GM19395 (cell line): ENCODE data around the gene ERBIN.
A peak's percentile ranks its signal among the peaks of the same experiment; 100 is the strongest.
"Not testable (repeated sequence)": the region's sequence is repeated elsewhere in the genome, so short reads cannot be mapped to it uniquely, and the experiment has no call there.

ENCODE experiments used
- ATAC-seq: cut with Tn5 transposase; IDR thresholded peaks from one replicate; pipeline ENCODE4 v1.9.1; 2021; ENCODE audit warnings: mild to moderate bottlenecking, moderate library complexity; ENCODE audit not compliant: unreplicated experiment

ERBIN gene

DNA sequence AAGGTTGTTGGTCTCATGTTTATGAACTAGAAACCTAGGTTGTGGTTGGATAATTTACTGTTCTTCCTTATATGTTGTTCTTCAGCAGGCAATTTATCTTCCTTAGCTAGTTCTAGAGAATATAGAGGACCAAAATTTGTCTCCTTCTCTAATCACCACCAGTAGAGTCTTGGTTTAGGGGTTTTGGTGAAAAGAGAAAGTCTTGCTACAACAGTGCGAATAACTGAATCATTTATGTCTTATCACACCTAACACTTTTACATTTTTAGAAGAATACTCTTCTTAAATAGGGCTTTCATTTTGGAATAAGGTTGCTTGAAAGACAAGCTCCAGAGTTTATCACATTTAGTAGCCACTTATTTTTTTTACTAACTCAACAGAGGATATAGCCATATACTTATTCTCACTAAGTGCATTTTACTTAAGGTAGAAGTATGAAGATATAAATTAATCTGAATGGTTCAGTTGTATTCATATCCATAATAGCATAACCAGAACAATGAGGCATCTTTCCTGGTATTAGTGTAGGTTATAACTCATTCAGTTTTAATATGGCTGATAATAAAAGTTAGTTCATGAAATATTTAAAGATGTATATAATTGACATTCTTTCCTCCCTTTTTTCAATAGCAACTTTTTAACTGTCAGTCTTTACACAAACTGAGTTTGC is 67.9 kb downstream of the ERBIN start:
- ATAC-seq, result no peak

DNA sequence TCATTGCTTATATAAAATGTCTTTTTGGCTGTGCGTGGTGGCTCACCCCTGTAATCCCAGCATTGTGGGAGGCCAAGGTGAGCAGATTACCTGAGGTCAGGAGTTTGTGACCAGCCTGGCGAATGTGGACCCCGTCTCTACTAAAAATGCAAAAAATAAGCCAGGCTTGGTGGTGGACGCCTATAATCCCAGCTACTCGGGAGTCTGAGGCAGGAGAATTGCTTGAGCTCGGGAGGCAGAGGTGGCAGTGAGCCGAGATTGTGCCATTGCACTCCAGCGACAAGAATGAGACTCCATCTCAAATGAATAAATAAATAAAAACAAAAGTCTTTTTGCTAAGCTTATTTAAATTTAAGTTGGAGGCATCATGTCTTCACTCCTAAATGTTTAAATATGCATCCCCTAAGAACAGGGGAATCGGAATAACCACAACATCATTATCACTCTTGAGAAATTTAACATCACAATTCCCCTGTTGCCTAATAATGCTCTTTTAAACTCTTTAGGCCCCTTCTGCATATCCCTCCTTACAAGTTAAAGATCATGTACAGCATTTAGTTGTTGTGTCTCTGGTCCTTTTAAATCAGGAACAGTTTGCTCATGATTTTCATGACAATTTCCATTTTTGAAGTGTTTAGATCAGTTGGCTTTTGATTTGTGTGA is 72.8 kb downstream of the ERBIN start:
- ATAC-seq, result no peak

DNA sequence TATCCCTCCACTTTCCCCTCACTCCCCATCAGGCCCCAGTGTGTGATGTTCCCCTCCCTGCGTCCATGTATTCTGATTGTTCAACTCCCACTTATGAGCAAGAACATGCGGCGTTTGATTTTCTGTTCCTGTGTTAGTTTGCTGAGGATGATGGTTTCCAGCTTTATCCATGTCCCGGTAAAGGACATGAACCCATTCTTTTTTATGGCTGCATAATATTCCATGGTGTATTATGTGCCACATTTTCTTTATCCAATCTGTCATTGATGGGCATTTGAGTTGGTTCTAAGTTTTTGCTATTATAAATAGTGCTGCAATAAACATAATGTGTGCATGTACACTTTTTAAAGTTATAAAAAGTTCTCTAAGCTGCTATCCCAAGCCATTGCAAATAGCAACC is 75.6 kb downstream of the ERBIN start:
- no peak for ATAC-seq

DNA sequence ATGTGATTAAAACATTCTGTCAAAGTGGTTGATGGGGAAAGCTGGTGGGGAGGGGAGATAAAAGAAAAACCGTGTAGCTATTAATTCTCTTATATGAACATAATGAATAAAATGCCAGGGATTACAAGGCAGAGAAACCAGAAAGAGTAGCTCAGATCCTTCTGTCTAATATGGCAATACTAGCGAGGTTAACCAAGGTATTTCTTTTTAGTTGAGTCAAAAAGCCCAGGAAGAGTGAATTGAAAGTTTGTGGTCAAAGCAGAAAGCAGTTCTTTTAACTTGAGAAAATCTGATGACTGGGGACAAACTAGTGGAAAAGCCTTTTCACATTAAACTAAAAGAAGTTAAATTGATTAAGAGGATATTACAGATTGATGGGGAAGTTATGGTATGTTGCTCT is 76.0 kb downstream of the ERBIN start:
- no peak for ATAC-seq

DNA sequence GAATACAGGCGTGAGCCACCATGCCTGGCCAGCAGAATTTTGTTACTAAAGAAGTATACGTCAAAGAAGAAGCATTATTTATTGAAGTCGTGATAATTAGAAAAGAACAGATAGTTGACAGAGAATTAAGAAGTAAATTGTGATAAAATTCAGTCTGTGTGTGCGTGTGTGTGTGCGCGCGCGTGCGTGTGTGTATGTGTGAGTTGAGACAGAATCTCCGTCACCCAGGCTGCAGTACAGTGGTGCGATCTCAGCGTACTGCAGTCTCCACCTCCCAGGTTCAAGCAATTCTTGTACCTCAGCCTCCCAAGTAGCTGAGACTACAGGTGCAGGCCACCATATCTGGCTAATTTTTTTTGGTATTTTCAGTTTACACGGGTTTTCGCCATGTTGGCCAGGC is 77.8 kb downstream of the ERBIN start:
- ATAC-seq, result no peak

DNA sequence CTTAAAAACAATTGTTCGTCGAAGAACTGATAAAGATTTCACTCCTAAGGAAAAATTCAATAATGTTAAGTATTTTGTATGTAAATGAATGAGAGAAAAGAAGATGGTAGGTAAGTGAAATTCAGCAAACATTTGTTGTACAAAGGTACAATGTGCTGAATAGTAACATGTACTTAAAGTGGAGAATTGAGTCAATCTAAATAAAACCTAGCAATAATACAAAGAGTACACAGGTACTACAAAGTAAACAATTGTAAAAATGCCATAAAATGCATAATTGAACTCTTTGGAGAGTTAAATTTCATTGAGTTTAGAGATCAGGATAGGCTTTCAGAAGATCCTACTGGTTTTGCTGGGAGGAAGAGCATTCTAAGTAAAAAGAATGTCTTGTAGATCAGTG is 82.9 kb downstream of the ERBIN start:
- ATAC-seq, result no peak

DNA sequence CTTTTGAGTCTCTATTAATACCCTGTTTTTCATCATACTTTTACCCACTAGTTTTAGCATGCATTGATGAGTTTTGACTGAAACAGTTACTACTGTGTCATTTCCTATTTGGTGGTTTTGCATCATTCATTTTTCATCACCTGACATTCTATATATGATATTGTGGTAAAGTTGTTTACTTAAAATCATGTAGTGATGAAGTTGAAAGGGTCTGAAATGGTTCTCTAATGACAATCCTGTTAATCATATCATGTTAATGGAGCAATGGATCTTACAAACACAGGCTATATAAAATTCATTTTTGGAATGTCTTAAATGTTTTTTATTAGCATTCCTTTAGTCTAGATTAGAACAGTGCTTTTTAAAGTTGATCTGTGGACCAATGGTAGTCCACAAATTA is 84.1 kb downstream of the ERBIN start:
- no peak for ATAC-seq

DNA sequence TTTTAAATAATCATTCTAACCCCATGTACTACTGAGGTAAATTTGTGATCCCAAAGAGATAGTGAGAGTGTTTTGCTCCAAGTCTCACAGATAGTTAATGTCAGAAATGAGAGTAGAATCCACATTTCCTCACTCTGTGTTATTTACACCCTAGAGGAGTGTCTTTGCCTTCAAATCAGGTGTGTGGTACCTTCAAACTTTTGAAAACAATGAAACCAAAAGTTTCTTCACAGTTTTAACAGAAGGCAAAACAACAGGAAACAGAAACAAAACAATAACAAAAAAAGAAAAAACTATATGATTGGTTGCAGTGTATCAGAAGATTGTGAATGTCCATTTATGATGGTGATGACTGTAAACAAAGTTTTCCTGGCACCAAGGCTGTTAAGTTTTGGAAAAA is 85.9 kb downstream of the ERBIN start:
- ATAC-seq, result peak; percentile 62

DNA sequence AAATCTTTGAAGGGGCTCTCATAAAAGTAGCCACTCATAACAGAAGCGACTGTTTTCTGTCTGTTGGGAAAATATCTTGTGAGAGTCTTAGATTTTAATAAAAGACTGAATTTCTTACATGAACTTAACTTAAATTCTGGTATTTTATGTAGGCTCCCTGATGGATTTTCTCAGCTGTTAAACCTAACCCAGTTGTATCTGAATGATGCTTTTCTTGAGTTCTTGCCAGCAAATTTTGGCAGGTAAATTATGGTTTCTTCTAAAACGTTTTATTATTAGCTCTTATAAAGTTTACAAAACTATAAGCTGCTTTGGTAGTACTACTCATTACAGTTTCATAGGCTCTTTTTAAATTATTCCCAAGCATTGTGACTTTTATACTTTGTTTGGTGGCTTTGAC is 87.0 kb downstream of the ERBIN start:
- no peak for ATAC-seq

DNA sequence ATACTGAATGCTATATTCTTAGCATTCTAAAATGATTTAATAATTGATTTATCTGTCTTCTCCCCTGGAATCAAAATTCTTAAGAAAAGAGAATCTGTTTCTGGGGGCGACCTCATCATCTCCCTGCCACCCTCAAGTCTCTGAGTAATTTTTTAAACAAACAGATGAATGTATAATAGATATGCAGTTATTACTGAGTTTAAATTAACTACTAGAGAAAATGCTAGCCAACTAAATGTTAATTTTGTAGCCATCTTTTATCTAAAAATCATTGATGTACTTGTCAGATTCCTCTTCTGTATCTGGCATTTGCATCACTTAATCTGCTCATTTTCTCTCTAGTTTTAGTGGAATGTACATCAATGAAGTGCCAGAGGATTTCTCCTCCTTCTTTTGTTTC is 87.5 kb downstream of the ERBIN start:
- ATAC-seq, result no peak

DNA sequence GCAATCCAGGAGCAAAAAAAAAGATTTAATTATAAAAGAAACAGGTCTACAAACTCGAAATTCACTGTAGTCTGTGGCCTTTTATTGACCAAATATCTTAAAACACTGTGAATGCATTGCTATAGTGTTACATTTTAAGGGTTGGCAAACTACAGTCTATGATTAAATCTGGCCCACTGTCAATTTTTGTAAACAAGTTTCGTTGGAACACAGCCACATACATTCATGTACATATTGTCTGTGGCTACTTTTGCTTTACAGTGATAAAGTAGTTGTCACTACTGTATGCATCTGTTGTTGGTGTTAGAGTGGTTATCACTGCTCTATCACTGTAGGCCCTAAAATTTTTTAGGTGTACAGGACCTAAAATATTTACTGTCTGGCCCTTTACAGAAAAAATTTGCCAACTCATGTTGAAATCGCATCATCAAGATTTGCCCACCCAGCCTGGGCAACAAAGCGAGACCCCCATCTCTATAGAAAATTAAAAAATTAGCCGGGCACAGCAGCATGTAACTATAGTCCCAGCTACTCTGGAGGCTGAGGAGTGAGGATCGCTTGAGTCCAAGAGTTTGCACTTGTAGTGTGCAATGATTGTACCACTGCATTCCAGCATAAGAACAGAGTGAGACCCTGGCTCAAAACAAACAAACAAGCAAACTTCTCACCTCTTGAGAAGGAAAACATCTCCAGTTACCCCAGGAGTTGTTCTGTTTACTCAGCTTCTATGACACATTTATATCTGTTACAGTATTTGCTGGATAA is 89.0 kb downstream of the ERBIN start:
- no peak for ATAC-seq

DNA sequence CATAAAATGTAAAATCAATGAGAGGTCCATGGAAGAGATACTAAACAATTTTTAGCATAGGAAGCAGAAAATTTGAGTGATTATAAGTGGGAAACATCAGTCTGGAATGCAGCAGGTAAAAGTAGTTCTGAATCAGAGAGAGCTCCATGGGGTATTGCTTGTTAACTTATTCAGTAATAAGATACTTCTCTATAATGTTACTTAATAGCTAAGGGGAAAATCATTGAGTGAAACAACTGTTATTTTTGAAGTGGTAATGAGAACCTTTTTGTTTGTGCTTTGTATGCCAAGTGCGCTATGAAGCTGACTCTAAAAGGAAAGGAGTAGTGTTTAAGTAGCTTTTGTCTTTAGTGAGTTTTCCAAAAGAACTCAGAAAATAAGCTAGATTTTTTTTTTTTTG is 95.2 kb downstream of the ERBIN start:
- ATAC-seq, result no peak

DNA sequence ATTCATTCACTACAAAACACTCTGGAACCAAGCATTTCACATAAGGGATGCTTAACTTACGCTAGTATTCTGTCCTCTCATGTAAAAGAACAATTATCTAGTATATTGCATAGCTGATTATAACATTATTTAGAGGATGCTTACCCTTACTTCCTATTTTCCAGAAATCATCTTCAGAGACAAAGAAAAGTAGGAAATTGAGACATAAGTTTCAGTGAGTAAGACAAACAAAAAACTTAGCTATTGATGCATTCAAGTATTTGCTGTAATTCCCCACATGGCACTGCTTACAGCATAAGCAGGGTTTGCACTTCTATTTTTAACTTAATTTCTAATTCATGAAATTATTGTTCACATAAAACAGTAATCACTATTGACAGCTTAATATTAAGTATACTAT is 112.9 kb downstream of the ERBIN start:
- no peak for ATAC-seq

DNA sequence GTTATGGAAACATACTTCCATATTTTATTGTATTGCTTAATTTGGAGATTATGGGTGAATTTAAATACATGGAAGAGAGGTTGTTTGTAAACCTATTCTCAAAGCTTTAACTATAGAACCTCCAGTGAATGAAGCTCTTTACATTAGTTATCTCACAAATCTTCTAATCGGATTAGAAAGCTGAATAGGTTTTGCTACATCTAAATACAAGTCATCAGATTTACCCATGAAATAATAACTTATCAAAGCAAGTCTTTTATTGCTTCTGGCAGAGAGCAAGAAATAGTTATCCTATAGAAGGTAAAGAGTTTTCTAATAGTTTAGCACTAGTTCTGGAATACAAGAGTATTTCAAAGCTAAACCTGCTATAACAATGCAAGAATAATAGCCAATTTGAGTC is 113.3 kb downstream of the ERBIN start:
- ATAC-seq, result no peak

DNA sequence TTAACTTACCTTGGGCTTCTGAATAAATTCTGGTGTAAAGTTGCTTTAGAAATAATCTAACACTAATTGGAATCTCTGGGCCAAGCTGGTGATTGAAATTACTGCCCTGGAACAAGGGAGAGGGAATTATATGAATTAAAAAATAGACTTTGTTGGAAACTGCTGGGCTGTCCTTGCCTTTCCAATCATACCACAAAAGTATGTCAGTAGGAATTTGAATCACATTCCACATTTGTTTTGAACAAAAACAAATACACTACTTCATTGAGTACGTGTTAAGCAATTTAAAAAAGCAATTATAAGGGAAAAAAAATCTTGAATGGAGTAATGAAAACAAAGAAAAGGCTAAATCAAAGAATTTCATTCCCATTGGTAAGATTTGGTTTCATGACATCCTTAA is 115.3 kb downstream of the ERBIN start:
- no peak for ATAC-seq

DNA sequence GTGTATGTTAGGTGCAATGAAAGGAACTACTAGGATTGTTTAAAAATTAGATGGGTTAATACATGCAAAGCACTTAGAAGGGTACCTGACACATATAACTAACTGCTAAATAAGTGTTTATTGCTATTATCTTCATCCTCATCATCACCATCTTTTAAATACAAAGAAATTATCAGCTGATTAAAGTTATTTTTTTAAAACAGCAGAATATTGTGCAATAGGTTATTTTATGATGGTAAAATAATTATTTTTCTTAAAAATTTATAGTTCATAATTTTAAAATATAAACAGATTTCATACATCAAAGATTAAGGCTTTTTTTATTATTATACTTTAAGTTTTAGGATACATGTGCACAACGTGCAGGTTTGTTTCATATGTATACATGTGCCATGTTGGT is 130.9 kb downstream of the ERBIN start:
- no peak for ATAC-seq

DNA sequence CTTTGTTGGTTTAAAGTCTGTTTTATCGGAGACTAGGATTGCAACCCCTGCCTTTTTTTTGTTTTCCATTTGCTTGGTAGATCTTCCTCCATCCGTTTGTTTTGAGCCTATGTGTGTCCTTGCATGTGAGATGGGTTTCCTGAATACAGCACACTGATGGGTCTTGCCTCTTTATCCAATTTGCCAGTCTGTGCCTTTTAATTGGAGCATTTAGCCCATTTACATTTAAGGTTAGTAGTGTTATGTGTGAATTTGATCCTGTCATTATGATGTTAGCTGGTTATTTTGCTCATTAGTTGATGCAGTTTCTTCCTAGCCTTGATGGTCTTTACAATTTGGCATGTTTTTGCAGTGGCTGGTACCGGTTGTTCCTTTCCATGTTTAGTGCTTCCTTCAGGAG is 134.9 kb downstream of the ERBIN start:
- not testable (repeated sequence) for ATAC-seq

DNA sequence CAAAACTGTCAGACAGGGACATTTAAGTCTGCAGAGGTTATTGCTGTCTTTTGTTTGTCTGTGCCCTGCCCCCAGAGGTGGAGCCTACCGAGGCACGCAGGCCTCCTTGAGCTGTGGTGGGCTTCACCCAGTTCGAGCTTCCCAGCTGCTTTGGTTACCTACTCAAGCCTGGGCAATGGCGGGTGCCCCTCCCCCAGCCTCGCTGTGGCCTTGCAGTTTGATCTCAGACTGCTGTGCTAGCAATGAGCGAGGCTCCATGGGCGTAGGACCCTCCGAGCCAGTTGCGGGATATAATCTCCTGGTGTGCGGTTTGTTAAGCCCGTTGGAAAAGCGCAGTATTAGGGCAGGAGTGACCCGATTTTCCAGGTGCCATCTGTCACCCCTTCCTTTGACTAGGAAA is 136.7 kb downstream of the ERBIN start:
- not testable (repeated sequence) for ATAC-seq

DNA sequence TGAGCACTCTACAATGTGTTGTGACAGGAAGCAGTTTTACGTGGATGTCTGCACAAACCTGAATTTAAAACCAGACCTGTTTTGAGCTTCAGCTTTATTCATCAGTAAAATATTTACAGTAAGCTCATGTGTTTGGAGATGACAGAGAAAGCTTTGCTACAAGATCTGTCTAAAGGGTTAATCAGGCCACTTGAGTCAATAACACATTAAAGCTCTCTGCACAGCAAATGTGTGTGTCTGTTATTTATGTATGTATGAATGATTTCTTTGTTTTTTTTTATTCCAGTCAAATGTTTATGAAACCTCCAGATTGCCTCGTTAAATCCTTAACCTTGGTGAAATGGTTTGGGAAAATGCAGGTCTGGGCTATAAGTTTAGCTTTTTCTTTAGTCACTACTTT is 140.5 kb downstream of the ERBIN start:
- no peak for ATAC-seq

DNA sequence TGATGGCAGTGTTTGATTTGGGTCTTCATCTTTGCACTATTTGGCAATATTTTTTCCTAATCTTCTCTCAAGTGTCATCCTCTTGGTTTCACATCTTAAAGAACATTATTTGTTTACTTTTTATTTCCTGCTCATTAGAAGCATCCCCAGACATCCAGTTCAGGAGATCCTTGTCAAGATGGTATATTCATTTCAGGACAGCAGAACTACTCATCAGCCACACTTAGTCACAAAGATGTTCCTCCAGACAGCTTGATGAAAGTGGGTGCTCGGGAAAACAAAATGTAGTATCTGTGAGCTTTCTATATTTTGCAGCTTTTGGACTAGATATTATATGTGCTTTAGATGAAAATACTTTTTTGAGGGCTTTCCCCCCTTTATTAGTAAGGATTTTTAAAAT is 145.7 kb downstream of the ERBIN start:
- no peak for ATAC-seq

DNA sequence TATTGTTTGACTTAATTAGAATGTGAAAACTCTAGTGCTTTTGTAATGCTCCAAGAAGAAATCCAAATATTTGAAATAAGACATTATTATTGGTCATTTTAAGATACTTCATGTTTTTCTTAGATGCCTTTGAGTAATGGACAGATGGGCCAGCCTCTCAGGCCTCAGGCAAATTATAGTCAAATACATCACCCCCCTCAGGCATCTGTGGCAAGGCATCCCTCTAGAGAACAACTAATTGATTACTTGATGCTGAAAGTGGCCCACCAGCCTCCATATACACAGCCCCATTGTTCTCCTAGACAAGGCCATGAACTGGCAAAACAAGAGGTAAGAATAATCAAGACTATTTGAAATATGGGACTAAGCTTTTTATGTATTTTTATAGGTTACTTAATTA is 148.5 kb downstream of the ERBIN start:
- no peak for ATAC-seq

DNA sequence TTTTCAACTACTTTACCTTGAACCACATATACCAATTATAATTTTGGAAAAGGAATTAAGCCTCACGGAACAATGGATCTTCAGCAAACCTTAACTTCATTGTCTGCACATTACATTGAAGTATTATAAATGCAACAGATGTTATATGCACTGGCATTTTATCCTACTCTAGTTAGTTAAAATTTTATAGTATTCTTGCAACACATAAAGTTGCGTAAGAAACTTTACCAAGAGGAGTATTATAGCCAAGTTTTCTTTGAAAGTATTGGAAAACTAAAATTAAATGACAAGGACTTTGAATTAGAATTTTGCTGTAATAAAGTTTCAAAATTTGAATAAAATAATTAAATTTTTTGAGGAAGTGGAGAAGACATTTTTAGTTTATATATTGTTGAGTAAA is 154.3 kb downstream of the ERBIN start:
- no peak for ATAC-seq
